ENCODE measurements around the gene LTBP4. TPM values are rescaled to one million over a fixed set of nuclear protein-coding genes. Genes with fewer than 3 reads are reported as not detected.

Gene LTBP4
- total RNA-seq, 1 donor from 2014 or later = 75.1 TPM

DNA sequence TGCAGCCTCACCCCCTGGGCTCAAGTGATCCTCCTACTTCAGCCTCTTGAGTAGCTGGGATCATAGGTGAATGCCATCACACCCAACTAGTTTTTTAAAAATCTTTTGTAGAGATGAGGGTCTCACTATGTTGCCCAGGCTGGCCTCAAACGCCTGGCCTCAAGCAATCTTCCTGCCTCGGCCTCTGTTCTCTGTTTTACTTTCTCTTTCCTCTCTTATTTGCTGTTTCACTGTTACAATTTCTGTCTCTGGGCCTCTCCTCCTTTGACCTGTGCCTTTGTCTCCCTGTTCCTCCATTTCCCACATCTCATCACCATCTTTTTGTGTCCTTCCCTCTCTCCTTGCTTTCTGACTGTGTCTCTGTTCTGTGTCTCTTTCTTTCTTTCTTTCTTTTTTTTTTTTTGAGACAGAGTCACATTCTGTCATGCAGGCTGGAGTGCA is 15.2 kb upstream of the LTBP4 start:
- ATAC-seq (ENCODE audit: low read depth) = no peak
- H3K27ac Mint-ChIP-seq = no peak overlapping the region
- intact Hi-C loops (cut with micrococcal nuclease) = no loop called here
- peaks cover 13% of the 10 kb centered on the region for H3K4me1 Mint-ChIP-seq
- DNase-seq = no peak
- ChIA-PET POLR2A (interaction anchor here (0.6 to 1.1 kb wide), 2 partner anchors 15 to 203 kb away, joined by 8 to 12 read pairs; no protein-coding TSS in a partner anchor), CTCF (interaction anchor here (1.2 to 1.4 kb wide), 2 partner anchors 37 to 49 kb away, joined by 3 to 4 read pairs; no protein-coding TSS in a partner anchor)
- no peak overlapping the region for H3K4me3 Mint-ChIP-seq
- no peaks in the 10 kb centered on the region for H3K27me3 Mint-ChIP-seq
- no peaks in the 10 kb centered on the region for H3K9me3 Mint-ChIP-seq
- TF ChIP-seq, protein P1, sequence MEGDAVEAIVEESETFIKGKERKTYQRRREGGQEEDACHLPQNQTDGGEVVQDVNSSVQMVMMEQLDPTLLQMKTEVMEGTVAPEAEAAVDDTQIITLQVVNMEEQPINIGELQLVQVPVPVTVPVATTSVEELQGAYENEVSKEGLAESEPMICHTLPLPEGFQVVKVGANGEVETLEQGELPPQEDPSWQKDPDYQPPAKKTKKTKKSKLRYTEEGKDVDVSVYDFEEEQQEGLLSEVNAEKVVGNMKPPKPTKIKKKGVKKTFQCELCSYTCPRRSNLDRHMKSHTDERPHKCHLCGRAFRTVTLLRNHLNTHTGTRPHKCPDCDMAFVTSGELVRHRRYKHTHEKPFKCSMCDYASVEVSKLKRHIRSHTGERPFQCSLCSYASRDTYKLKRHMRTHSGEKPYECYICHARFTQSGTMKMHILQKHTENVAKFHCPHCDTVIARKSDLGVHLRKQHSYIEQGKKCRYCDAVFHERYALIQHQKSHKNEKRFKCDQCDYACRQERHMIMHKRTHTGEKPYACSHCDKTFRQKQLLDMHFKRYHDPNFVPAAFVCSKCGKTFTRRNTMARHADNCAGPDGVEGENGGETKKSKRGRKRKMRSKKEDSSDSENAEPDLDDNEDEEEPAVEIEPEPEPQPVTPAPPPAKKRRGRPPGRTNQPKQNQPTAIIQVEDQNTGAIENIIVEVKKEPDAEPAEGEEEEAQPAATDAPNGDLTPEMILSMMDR (IDR thresholded peaks at IDR 0.05) = no peak
- H3K36me3 Mint-ChIP-seq (ENCODE audit: low read depth) = peaks cover 79% of the 10 kb centered on the region

- Mint-ChIP-seq H3K4me3 (no peak overlapping the region), H3K27ac (no peak overlapping the region), H3K9me3 (no peaks in the 10 kb centered on the region), H3K27me3 (no peaks in the 10 kb centered on the region), H3K4me1 (peaks cover 12% of the 10 kb centered on the region), H3K36me3 (ENCODE audit: low read depth) (peaks cover 78% of the 10 kb centered on the region)
- ChIA-PET CTCF (interaction anchor here (1.2 kb wide), 1 partner anchor 48 kb away, joined by 3 read pairs; no protein-coding TSS in a partner anchor), POLR2A (interaction anchor here (1.1 kb wide), 1 partner anchor 16 kb away, joined by 8 read pairs; no protein-coding TSS in a partner anchor)
- ATAC-seq (ENCODE audit: low read depth) (no peak), DNase-seq (no peak)
- intact Hi-C loops (cut with micrococcal nuclease) = no loop called here
- TF ChIP-seq, protein P1 (IDR thresholded peaks at IDR 0.05) = no peak
Observed at GRCh38 chr19:40586611-40587010, 14.6 kb upstream of the LTBP4 start.

GRCh38 chr19:40588110-40588854 is 12.9 kb upstream of the LTBP4 start:
- H3K27ac Mint-ChIP-seq = no peak overlapping the region
- CTCF ChIA-PET = no interaction called here
- intact Hi-C loops (cut with micrococcal nuclease) = no loop called here
- POLR2A ChIA-PET = no interaction called here
- TF ChIP-seq, protein P1 (IDR thresholded peaks at IDR 0.05) = no peak
- H3K27me3 Mint-ChIP-seq = no peaks in the 10 kb centered on the region
- ATAC-seq (ENCODE audit: low read depth) (no peak), DNase-seq (no peak)
- peaks cover 10% of the 10 kb centered on the region for H3K4me1 Mint-ChIP-seq
- no peak overlapping the region for H3K4me3 Mint-ChIP-seq
- peaks cover 68% of the 10 kb centered on the region for H3K36me3 Mint-ChIP-seq (ENCODE audit: low read depth)
- no peaks in the 10 kb centered on the region for H3K9me3 Mint-ChIP-seq

GRCh38 chr19:40588926-40589569 is 12.1 kb upstream of the LTBP4 start:
- H3K27ac Mint-ChIP-seq = no peak overlapping the region
- CTCF ChIA-PET = no interaction called here
- peaks cover 61% of the 10 kb centered on the region for H3K36me3 Mint-ChIP-seq (ENCODE audit: low read depth)

More at GRCh38 chr19:40588926-40589569, 12.1 kb upstream of the LTBP4 start:
- peaks cover 7% of the 10 kb centered on the region for H3K4me1 Mint-ChIP-seq
- H3K27me3 Mint-ChIP-seq = no peaks in the 10 kb centered on the region
- ATAC-seq (ENCODE audit: low read depth) = no peak
- no peaks in the 10 kb centered on the region for H3K9me3 Mint-ChIP-seq
- POLR2A ChIA-PET = no interaction called here
- DNase-seq = no peak
- intact Hi-C loops (cut with micrococcal nuclease) = no loop called here
- no peak overlapping the region for H3K4me3 Mint-ChIP-seq
- TF ChIP-seq, protein P1 (IDR thresholded peaks at IDR 0.05) = no peak

All from activated B cell treated with CpG ODN at 0.5 μM for 24 hours (primary cell).